ENCODE results near the gene FAM111B.
A peak's percentile ranks its signal among the peaks of the same experiment; 100 is the strongest.
"Not testable (repeated sequence)": the region's sequence is repeated elsewhere in the genome, so short reads cannot be mapped to it uniquely, and the experiment has no call there.

FAM111B gene, protein sequence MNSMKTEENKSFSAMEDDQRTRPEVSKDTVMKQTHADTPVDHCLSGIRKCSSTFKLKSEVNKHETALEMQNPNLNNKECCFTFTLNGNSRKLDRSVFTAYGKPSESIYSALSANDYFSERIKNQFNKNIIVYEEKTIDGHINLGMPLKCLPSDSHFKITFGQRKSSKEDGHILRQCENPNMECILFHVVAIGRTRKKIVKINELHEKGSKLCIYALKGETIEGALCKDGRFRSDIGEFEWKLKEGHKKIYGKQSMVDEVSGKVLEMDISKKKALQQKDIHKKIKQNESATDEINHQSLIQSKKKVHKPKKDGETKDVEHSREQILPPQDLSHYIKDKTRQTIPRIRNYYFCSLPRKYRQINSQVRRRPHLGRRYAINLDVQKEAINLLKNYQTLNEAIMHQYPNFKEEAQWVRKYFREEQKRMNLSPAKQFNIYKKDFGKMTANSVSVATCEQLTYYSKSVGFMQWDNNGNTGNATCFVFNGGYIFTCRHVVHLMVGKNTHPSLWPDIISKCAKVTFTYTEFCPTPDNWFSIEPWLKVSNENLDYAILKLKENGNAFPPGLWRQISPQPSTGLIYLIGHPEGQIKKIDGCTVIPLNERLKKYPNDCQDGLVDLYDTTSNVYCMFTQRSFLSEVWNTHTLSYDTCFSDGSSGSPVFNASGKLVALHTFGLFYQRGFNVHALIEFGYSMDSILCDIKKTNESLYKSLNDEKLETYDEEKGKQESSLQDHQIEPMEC

DNA sequence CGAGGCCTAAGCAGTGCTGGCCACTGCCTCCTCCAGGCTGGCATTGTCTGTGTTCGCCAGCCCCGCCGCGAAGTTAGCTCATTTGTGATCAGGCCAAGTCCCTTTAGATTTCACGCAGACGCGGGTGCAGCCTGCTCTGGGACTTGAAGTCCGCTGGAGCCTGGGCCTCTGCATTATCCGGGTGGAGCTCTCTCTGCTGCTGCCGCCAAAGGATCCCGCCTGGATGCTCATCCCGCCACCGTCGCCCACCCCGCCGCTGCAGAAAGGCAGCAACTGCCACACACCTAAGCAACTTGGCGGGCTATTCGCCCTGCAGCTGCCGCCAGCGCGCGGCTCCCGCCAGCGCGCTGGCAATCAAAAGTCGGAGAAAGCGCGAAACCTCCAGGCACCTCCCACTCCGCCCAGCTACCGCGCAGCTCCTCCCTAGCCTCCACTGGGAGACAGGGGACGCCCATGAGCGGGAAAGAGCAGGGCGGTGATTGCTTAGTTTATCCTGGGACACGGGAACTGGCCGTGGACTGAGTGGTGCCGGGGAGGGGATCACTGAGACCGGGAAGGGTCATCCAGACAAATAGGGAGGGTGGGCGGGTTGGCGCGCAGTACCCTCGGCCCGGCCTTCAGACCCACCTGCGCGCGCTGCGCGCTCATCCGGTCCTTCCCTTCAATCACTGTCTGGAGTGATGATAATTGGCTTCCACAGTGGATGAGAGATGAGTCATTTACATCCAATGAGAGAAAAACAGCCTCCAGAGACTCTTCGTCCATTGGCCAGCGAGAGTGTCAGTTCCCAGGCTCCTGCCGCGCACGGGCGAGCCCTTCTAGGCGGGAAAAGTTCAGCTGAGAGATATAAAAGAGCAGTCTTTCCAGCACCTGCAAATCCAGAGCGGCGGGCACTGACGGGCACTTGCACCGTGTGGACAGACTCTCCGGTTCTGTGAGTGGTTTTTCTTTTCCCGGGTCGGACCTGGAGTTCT, at the start of gene FAM111B:
Gene FAM111B (plus strand): TSS at position 875 of the 974 bp plus-strand sequence. CDS start 2,389 bp downstream, outside the sequence.
- DNase-seq: peak; percentile 90

DNA sequence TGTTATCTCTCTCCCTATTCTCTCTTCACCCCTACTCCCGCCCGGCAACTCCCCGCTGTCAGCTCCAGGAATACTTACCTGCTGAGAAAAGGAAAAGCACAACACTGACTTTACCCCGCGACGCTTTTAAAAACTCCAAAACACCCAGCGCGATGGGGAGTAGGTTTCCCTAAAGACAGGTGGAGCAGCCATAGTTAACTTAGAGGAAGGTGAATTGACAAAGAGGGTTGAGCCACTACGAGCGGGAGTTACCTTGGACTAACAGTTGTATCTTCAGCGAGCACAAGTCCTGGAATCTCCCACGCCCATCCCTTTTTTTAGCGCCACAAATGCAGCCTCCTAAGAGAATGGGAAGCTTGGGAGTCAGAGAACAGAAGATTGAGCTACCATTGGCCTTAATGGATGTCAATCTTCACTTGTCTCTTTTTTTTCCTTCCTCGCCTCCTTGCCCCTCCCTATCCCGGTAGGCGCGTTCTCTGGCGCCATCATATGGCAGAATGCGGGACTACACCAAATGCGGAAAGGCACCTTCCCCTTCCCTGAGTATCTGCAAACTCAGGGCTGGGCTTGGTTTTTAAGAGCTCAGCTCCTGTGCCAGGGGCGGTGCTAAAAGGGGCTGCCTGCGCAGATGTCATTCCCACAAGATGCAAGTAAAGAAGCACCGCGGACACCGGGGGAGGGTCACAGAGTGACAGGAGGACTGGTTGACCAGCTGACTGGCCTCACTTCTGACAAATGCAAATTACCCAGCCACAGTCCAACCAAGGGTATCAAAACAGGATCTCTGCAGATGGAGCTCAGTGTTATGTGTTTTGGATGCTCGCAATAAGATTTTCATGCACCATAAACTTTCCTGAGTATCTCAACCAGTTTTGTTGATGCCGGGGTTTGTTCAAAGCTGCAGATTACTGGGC, 48.7 kb upstream of the FAM111B start:
- peak; percentile 93 for DNase-seq

DNA sequence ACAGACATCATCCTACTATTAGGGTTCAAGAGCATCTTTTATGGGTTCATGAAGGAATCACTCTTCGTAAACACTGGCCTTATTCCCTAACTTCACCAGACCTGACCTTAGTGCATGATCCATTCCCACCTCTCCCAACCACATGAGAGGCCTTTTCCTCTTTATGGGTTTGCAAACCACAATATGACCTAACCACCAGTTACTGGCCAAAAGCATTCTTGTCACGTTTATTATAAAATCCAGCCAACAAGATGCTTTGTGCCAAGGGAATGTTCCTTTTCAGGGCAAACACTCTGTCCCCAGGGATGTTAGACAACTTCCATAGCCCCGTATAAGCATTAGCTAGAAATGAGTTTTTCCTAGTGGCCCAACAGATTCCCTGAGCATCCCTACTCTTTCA, 46.9 kb upstream of the FAM111B start:
- DNase-seq: not testable (repeated sequence)

DNA sequence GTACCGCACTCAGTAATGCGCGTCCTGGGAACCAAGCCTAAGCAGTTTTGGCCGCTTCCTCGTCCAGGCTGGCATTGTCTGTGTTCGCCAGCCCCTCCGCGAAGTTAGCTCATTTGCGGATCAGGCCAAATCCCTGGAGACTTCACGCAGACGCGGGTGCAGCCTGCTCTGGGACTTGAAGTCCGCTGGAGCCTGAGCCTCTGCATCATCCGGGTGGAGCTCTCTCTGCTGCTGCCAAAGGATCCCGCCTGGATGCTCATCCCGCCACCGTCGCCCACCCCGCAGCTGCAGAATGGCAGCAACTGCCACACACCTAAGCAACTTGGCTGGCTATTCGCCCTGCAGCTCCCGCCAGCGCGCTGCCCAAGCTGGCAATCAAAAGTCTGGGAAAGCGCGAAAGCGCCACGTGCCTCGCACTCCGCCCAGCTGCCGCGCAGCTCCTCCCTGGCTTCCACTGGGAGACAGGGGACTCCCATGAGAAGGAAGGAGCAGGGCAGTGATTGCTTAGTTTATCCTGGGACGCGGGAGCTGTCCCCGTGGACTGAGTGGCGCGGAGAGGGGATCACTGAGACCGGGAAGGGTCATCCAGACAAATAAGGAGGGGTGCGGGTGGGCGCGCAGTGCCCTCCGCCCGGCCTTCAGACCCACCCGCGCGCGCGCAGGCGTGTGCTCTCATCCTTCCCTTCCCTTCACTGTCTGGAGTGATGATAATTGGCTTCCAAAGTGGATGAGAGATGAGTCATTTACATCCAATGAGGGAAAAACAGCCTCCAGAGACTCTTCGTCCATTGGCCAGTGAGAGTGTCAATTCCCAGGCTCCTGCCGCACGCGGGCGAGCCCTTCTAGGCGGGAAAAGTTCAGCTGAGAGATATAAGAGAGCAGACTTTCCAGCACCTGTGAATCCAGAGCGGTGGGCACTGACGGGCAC, 44.2 kb upstream of the FAM111B start:
- no peak for DNase-seq

DNA sequence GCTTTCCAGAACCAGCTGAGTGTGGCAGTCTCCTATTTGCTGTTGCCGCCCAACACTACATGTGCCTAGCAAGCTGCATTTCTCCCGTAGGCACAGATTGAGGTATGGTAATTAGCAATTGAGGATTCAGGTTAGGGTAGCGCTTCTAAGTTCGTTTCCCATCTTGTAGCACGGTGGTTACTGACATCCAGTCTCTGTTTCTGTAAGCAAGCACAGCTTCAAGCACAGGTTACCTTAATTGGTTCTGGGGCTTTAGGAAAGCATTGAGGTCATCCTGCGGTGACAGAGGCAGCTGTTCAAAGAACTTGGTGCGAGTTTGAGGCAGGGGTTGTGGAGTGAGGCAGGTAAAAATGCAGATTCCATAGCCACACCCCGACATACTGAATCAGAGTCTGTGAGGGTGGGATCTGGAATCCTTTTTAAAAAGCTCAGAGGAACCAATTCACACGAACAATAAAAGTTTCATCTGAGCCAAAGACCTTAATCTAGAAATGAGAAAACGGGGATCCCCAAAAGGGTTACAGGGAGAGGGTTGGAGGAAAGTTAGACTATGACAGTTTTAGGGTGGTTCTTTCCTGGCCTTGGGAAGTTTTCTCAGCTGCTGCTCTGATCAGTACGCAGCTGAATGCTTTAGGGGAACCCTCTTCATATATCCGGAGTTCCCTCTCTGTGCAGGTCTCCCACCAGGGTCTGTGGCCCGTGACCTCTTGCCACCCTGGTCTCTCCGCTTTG, 42.9 kb upstream of the FAM111B start:
- DNase-seq: not testable (repeated sequence)

DNA sequence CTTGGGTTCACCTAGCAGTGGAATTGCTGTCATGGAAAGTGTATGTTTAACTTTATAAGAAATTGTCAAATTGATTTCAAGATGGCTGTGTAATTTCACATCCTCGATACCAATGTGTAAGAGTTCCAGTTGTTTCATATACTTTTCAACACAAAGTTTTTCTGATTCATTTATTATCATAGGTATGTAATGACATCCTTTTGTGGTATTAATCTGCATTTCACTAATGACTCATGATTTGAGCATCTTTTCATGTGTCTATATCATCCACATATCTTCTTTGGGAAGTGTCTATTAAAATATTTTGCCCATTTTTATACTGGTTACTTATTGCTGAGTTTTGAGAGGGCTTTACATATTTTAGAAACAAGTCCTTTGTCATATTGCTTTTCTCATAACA, 38.0 kb upstream of the FAM111B start:
- DNase-seq: no peak

DNA sequence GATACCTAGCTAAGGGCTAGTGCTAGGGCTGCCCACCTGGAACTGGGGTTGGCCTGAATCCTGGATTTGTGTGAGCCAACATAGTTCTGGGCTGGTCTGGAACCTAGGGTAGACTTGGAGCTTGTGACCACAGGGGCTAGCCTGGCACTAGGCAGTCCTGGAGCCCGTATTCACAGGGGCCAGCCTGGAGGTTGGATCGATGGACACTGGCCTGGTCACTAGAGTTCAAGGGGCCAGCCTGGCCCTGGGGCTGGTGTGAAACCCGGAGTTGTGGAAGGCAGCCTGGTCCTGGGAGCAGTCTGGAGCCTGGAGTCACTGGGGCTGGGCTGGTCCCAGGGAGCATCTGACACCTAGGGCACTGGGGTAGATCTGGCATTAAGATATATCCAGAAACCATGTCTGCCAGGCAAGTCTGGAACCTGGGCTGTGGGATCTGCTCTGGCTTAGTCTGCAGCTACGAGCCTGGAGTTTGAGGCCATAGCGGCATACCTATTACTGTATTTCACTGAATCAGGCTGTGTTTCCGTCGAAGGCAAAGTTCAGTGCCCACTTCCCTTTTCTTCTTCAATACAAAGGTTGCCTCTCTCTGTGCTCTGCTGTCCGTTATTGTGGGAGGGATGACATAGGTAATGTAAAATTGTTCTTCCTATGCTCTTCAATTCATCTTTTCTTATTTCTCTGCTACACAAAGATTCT, 30.0 kb upstream of the FAM111B start:
- peak; percentile 44 for DNase-seq

DNA sequence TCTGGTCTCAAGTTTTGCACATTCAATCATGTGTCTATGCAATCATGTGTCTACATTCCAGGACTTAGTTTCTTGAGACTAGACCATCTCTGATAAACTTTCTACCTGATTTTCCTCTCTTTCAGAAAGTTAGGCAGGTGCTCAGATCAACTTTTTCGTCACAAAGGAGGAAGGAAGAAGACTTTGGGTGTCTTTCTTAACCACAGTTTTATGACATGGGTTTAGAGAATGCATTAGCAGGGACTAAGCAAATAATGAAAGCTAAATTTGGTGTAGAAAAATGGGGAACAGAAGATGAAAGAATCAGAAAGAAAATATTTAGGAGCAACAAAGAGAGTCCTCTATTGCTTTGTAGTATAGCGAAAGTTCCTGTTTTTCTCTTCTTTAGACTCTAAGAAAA, 28.6 kb upstream of the FAM111B start:
- no peak for DNase-seq

DNA sequence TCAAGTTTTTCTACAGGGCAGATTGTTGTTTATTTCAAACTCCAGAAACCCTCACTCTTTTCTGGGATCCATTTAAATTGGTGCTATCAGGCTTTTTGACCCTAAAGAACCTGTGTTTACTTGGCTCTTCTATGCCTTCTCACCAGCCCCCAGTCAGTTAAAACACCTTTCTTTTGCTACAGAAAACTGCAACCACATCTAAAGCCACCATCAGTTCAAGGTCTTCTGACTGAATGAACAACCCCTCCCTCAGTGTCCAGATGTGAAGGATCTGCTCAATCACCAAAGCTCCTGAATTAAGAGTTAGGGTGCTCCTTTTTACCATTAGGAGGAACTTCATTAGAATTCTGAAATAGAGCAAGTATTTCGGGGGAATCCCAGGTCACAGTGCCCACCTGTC, 28.0 kb upstream of the FAM111B start:
- DNase-seq: no peak

DNA sequence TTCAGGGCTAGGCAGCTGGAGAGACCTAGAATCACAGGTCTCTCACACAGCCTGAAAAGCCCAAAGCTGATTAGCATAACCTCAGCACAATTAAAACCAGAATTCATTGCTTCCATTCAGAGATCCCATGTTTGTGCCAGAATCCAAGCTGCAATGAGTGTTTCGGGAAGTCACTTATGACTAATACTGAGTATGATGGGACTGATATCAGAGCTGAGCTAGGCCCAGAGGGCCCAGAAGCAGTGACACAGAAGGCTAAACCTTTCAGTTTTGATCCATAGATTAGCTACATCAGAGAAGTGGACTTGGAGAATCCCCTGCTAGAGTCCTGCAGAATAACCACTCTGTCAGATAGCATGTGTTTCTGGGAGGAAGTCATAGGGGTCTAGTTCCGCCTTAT, 26.6 kb upstream of the FAM111B start:
- not testable (repeated sequence) for DNase-seq

DNA sequence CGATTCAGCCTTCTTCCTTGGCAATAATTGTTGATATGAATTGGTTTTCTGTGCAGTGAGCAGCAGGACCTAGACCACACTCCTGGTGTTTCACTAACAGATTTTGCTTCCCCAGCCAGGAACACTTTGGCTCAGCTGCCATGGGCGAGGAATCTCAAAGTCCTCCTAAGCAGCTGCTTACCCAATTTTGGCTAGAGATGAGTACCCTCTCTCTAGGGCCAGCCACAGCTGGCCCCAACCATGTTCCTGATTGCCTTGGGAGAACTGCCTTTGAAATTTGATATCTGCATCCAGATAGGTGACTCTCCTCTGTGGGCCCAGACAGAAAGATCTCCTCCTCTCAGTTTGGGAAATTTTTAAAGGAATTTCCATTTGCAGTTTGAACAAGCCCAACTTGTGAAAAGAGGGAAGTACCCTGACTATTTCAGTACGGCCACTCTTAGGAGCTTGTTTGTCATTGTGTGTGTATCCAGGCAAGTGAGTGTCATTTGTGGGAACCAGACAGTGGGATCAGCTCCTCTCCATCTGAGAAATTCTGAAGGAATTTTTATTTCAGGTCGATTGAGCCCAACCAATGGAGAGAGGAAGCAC, 25.5 kb upstream of the FAM111B start:
- DNase-seq: not testable (repeated sequence)

DNA sequence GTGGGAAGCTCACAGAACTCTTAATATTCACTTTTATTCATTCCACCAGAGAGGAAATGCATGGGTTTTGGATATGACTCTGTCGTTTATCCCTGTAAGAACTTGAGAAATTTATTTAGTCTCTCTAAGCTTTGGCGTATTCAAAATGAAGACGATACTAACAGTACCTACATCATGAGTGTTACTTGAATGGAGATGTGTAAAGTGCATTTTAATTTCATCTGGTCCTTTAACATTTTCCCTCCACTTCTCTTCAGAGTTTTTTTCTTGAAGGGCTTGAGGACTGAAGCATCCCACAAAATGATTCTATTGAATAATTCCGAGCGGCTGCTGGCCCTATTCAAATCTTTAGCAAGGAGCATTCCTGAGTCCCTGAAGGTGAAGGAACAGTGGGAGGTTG, 21.0 kb upstream of the FAM111B start, which contains the start of gene GLYATL1B:
Gene GLYATL1B (plus strand): TSS at position 301 of the 400 bp plus-strand sequence. CDS start 0 bp downstream, at position 301.
- DNase-seq: not testable (repeated sequence)

DNA sequence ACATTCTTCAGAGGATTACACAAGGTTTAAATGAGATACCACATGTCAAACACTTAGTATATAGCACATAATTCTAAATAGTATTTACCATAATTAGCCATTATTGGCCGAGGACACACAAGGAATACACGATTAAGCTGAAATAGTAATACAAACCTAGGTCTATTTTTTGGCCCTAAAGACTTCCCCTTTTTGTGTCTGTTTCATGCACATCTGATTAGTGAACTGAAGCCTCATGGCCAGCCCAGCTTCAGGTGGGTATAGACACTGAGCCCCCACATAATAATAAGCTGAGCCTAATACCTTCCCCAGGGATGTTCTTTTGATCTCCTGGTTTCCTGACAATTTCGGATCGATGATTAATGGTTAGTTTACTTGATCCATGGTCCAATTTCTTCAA, 18.9 kb upstream of the FAM111B start:
- DNase-seq: no peak

DNA sequence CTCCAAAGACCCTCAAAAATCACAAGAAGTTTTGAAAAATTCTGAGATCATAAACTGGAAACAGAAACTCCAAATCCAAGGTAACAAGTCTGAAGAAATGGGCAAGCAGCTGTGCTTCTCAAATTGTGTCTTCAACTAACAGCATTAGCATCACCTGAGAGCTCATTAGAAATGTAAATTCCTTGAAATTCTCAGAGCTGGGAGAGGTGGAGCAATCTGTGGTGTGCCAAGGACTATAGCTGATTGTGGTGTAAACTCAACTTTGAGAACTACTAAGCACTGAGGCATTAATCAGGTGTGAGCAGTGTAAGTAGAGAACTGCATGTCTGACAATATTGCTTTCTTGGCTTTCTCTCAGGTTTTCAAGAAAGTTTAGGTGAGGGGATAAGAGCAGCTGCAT, 13.5 kb upstream of the FAM111B start:
- DNase-seq: not testable (repeated sequence)

DNA sequence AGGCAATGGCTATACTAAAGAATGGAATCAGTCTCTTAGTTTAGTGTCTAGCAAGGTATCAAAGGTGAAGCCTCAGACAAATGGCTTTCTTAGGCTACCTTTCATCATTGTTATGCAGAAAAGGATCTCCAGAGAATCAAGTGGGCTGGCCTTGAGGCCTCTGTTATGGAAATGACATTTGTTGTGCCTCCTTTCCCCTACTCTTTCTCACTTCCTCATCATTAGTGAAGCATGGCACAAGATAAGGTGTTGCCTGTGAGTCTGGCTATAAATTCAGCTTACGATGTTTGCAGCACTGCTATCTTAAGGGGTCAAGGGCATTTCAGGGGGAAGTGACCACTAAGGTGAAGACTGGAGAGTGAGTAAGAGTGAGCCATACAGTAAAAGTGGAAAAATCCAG, 11.8 kb upstream of the FAM111B start:
- DNase-seq: not testable (repeated sequence)

DNA sequence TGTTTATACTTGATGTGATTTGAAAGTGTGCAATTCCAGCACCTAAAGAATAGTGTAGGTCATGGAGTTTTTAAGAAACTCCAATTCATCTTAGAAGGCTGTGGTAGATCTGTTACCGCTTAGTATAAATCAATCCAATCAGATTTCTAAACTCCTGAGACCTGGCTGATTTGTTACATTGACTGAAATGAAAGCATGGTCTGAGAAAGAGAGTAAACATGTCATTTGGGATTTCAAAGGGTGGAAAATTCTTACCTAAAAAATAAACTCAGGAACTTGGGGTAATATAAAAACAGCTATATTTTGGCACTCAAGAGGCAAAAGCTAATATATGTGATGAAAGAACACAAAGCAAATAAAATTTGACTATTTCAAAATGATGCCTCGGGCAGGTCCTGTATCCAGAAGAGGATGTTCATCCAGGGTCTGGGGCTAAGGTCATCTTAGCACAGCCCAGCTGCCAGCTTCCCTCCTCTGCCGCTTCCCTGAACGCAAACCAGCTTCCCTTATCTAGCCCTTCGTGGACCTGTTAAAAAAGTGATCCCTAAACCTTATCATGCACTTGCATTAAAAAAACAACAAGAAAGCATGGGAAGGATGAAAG, 11.0 kb upstream of the FAM111B start:
- DNase-seq: not testable (repeated sequence)

DNA sequence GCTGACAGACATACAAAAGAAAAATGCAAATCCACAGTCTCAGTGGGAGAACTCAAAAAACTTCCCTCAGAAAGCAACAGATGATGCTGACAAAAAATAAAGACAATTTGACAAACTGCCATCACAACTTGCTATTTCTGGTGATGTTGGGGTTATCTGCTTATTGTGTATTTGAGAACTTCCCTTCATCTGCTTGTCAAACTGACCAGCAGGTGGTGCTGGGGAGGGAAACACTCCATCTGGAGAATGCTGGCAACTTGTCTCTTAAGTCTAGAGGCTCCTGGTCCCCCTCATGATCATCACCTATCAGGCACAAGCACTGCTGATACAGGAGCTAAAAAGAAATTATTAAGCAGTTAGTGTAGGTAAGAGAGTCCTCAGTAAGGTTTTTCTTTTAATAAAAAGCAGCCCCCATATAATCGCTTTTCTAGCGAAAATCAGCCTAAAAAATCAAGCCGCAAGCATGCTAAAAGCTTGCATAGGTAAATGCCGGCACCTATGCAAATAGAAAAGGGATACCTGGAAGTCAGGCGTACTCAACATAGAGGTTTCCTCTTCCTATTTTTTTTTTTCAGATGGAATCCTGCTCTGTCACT, 9.8 kb upstream of the FAM111B start:
- peak; percentile 78 for DNase-seq

DNA sequence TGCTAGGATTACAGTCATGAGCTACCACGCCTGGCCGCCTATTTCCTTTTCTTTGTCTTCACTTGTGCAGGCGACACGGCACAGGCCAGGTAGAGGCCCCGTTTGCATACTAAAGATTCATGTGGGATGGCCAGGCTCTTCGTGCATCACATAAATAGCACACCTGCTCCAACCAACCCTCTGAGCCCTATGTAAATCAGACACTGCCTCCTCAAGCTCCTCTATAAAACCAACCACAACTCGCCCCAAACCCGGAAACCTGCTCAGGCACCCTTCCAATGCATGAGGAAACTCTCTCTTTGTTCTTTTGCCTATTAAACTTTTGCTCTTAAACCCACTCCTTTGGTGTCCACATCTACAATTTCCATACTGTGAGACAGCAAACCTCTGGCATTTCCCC, 9.1 kb upstream of the FAM111B start:
- DNase-seq: not testable (repeated sequence)
